ENCODE data around the gene CAMK2G.

GRCh38 chr10:73867871-73868631 lies 6.3 kb downstream of the CAMK2G start:
- no peak for TF ChIP-seq CTCF (IDR thresholded peaks at IDR 0.05; ENCODE audit: insufficient read depth, low read length, poor library complexity, severe bottlenecking)
- no peak for TF ChIP-seq EZH2phosphoT487 (conservative IDR thresholded peaks at IDR 0.05; ENCODE audit: low read length)

All from SU-DHL-6 (cell line).